ENCODE data around the gene MDGA2.

The MDGA2 gene

DNA sequence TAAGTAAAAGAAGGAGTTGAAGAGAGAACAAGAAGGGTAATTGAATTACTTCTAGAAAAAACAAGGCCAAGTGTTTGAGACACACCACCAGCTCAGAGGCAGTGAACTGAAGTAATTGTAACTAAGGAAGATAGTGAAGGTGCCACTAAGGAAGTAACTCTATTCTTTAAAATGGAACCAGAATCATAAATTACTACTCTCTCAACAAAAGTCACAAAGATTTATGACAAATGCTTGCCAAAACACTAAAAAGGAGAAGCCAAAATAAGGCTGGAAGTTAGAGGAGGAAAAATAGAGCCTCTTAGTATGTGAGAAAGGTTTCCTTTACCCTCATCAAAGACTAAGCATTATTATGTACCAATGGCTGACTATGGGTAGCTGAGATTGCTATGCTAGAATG is 208.5 kb downstream of the MDGA2 start:
- no peak for DNase-seq (ENCODE audit: insufficient read length)
- FAIRE-seq = no peak
- no peak for TF ChIP-seq TAF1 (IDR thresholded peaks at IDR 0.05; ENCODE audit: borderline replicate concordance, low read depth, low read length)
- no peak for TF ChIP-seq POLR2A (IDR thresholded peaks at IDR 0.05; ENCODE audit: low read depth, low read length)
- no peak for TF ChIP-seq POLR2AphosphoS5 (IDR thresholded peaks at IDR 0.05; ENCODE audit: low read depth, low read length)

DNA sequence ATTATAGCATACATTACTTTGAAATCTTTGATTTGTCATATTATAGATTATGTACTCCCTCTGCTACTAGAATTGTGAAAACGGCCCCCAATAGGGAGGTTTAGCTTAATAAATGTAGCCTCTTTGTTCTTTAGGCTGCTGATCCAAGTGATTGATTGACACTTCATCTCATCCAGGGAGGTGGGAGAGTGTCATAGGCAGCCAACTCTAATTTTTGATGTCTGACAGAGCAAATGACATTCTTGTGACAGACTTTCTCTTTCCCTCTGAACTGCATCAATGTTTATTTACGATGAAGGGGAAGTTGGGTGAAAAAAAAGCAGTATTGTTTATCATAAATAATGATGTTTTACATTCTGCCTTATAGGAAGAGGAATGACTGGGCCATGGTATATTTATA is 221.4 kb downstream of the MDGA2 start:
- TF ChIP-seq POLR2A (IDR thresholded peaks at IDR 0.05; ENCODE audit: low read depth, low read length) (no peak), POLR2AphosphoS5 (IDR thresholded peaks at IDR 0.05; ENCODE audit: low read depth, low read length) (no peak), TAF1 (IDR thresholded peaks at IDR 0.05; ENCODE audit: borderline replicate concordance, low read depth, low read length) (no peak)
- FAIRE-seq (no peak), DNase-seq (ENCODE audit: insufficient read length) (no peak)

DNA sequence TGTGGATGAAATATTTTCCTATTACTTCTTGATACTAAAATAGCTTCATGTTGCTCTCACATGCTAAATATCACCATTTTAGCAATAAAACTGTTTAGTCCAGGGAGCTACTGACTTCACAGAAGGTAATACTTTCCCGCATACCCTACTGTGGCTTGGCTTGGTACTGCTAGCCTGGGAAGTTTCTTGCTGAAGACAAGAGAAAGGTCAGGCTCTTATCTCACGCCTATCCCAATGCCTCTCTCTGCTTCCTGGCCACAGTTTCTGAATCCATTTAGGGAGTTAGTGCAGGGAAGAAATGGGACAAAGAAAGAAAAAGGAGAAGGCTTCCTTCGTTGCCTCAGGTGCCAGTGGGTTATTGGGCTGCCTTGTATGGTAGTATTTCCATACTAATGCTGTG is 228.3 kb downstream of the MDGA2 start:
- TF ChIP-seq POLR2AphosphoS5 (IDR thresholded peaks at IDR 0.05; ENCODE audit: low read depth, low read length) = no peak
- TF ChIP-seq POLR2A (IDR thresholded peaks at IDR 0.05; ENCODE audit: low read depth, low read length) = no peak
- no peak for TF ChIP-seq TAF1 (IDR thresholded peaks at IDR 0.05; ENCODE audit: borderline replicate concordance, low read depth, low read length)
- no peak for FAIRE-seq
- DNase-seq (ENCODE audit: insufficient read length) = no peak

DNA sequence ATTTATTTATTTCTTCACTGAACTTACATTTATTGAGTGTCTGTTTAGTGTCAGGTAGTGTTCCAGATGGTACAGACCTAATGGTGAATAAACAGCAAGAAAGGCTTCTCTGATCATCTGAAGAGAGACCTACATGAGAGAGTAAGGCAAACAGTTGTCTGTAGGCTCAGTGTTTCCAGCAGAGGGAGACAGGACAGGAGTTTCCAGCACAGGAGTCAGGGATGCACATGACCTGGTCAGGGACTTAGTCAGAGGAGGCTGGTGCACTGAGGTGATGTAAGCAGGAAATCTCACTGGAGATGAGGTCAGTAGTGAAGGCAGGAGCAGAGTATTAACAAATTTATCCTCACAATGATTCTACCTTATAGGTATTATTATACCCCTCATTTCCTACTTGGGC is 233.2 kb downstream of the MDGA2 start:
- no peak for DNase-seq (ENCODE audit: insufficient read length)
- no peak for FAIRE-seq
- no peak for TF ChIP-seq POLR2A (IDR thresholded peaks at IDR 0.05; ENCODE audit: low read depth, low read length)
- no peak for TF ChIP-seq POLR2AphosphoS5 (IDR thresholded peaks at IDR 0.05; ENCODE audit: low read depth, low read length)
- no peak for TF ChIP-seq TAF1 (IDR thresholded peaks at IDR 0.05; ENCODE audit: borderline replicate concordance, low read depth, low read length)

DNA sequence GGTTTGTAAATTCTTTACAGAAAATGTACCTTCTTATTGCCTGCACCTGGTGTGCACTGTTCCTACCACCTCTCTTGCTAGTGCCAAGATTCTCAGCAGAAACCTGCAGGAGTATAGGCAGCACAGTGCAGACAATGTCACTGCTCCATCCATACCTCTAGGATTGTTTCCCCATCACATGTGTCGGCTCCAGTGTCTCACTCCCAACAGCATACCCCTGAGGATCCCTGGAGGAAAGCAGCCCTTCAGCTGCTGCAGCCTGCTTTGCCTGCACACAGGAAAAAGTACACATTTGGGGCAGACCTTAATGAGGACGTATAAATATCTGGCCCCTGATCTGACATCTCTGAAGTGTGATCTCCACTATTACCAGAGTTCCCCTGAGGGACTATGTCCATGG is 235.5 kb downstream of the MDGA2 start:
- no peak for DNase-seq (ENCODE audit: insufficient read length)
- TF ChIP-seq POLR2AphosphoS5 (IDR thresholded peaks at IDR 0.05; ENCODE audit: low read depth, low read length) (no peak), POLR2A (IDR thresholded peaks at IDR 0.05; ENCODE audit: low read depth, low read length) (no peak), TAF1 (IDR thresholded peaks at IDR 0.05; ENCODE audit: borderline replicate concordance, low read depth, low read length) (no peak)
- FAIRE-seq = no peak

DNA sequence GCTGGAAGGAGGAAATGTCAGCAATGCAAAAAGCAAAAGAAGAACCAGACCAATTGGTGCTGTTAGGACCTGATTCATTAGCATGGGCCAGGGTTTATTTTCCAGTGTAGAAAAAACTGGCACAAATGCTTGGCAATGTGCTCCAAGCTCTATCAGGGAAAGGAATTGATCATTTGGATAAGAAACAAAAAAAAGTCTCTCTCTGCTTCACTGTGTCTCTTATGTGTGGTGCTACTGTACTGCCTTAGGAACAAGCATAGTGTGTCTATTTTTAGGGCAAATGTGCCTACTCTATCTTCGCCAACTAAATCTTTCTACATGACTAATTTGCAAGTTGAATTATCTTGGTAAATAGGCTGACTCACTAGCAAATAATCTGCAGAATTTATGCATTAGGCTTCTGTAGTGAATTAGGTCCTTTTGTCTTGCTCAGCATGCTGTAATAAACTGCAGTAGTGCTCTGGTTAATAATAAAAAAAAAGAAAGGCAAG is 236.7 kb downstream of the MDGA2 start:
- no peak for TF ChIP-seq POLR2AphosphoS5 (IDR thresholded peaks at IDR 0.05; ENCODE audit: low read depth, low read length)
- no peak for TF ChIP-seq TAF1 (IDR thresholded peaks at IDR 0.05; ENCODE audit: borderline replicate concordance, low read depth, low read length)
- no peak for TF ChIP-seq POLR2A (IDR thresholded peaks at IDR 0.05; ENCODE audit: low read depth, low read length)
- FAIRE-seq (no peak), DNase-seq (ENCODE audit: insufficient read length) (no peak)

DNA sequence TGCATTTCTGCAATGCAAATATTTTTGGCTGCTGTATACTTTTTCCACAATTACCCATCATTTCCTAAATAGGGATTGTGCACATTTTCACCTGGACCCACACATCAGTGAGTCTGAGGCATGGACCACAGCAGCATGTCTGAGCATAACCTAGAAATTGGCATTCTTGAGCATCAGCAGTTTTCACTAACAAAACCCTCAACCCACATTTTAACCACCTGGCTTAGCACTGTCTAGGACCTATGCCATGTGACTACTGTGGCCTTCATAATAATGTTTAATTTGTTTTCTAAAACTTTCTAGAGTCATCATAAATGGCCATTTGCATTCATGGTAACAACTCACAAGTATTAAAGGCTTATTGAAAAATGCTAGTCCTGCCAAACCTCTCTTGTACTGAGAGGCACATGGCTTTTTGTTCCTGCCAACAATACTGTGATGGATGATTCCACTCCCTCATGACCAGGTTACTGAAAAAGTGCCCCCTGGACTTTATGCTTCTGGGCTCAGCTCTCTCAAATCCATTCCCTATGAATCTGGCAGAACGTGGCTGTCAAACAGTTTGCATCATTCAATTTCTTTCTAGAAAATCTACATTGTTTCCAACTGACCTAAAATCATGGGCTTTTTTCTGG is 240.0 kb downstream of the MDGA2 start:
- TF ChIP-seq TAF1 (IDR thresholded peaks at IDR 0.05; ENCODE audit: borderline replicate concordance, low read depth, low read length) = no peak
- no peak for TF ChIP-seq POLR2AphosphoS5 (IDR thresholded peaks at IDR 0.05; ENCODE audit: low read depth, low read length)
- TF ChIP-seq POLR2A (IDR thresholded peaks at IDR 0.05; ENCODE audit: low read depth, low read length) = no peak
- no peak for FAIRE-seq
- no peak for DNase-seq (ENCODE audit: insufficient read length)

DNA sequence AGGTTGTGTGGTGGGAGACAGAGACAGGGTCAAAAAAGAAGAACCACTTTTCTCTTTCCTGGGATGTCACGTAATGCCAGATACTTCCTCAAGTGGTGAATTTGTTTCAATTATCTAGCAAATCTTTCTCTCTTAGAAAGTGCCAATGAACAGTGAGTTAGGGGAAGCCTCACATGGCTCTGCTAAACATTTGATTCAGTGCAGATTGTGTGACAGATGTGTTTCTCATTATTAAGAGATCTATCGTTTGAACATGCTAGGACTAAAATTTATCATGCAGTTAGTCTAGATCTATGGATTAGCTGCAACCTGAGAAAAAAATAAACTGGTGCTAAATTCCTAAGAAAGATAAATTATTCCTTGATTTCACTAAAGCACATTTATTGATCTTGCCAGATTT is 247.8 kb downstream of the MDGA2 start:
- DNase-seq (ENCODE audit: insufficient read length) (no peak), FAIRE-seq (no peak)
- TF ChIP-seq POLR2AphosphoS5 (IDR thresholded peaks at IDR 0.05; ENCODE audit: low read depth, low read length) (no peak), TAF1 (IDR thresholded peaks at IDR 0.05; ENCODE audit: borderline replicate concordance, low read depth, low read length) (no peak), POLR2A (IDR thresholded peaks at IDR 0.05; ENCODE audit: low read depth, low read length) (no peak)

DNA sequence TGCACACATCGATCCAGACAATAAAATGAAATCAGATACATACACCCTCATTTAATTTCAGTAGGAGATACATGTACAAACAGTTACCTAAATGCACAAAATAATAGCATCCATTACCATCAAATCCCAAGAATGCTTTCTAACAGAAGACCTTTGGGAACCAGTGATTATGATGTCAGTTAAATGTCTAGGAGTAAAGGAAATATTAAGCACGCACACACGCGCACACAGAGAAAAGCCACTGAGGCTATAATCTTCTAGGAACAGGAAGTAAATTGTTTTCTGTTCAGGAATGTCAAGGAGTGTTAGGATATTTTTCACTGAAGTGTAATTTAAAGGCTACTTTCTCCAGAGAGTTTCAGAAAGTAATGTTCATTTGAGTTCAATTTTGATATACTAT is 250.1 kb downstream of the MDGA2 start:
- DNase-seq (ENCODE audit: insufficient read length) = no peak
- no peak for TF ChIP-seq TAF1 (IDR thresholded peaks at IDR 0.05; ENCODE audit: borderline replicate concordance, low read depth, low read length)
- TF ChIP-seq POLR2AphosphoS5 (IDR thresholded peaks at IDR 0.05; ENCODE audit: low read depth, low read length) = no peak
- no peak for TF ChIP-seq POLR2A (IDR thresholded peaks at IDR 0.05; ENCODE audit: low read depth, low read length)
- FAIRE-seq = no peak

DNA sequence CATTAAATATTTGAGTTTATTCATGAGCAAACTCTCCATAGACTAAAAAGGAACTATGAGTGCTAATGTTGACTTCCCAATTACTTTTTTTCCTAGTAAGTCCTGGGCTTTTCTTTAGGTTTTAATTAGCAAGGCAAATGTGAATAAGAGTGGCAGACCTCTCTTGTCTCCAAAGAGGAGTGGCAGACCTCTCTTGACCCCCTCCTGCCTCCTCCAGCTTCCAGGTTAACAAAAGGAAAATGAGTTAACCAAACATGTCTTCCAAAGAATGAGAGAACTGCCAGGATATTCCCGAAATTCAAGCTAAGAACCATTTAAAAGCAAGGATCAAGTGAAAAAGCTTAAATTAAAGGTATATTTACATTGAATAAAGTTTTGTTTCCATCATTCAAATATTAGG is 253.2 kb downstream of the MDGA2 start:
- TF ChIP-seq POLR2AphosphoS5 (IDR thresholded peaks at IDR 0.05; ENCODE audit: low read depth, low read length) = no peak
- TF ChIP-seq TAF1 (IDR thresholded peaks at IDR 0.05; ENCODE audit: borderline replicate concordance, low read depth, low read length) = no peak
- TF ChIP-seq POLR2A (IDR thresholded peaks at IDR 0.05; ENCODE audit: low read depth, low read length) = no peak
- no peak for FAIRE-seq
- DNase-seq (ENCODE audit: insufficient read length) = no peak

DNA sequence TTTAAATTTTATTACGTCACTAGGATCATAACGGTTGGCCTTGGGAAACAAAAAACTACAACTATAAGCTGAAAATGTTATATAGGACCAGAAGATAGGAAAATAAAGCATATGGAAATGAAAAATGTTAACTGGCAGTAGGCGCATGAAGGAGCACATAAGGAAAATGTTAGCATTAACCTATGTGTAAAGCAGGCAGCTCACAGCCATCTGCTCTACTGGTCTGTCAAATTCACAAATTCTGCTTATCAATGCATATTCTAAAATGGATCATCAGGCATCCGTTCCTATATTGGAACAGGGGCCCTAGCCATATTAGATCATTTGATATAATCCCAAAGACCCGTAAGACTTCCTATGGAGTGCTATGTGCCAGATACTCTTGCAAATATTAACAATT is 263.9 kb downstream of the MDGA2 start:
- no peak for DNase-seq (ENCODE audit: insufficient read length)
- TF ChIP-seq POLR2AphosphoS5 (IDR thresholded peaks at IDR 0.05; ENCODE audit: low read depth, low read length) (no peak), POLR2A (IDR thresholded peaks at IDR 0.05; ENCODE audit: low read depth, low read length) (no peak), TAF1 (IDR thresholded peaks at IDR 0.05; ENCODE audit: borderline replicate concordance, low read depth, low read length) (no peak)
- no peak for FAIRE-seq

DNA sequence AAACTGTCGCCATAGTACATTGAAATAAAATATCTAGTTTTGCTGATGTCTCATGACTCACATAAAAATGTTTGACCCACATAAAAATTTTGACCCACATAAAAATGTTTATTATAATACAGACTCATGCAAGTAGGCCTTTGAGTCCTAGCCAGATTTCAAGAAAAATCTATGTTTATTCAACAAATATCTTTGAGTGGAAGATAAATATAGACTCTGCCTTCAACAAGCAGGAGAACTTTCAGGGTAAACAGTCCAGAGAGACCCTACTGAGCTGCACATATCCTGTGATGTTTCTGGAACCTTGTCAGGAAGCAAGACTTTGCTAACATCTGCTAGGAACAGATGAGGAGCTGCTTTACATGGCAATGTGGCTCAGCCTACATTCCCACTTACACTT is 283.1 kb downstream of the MDGA2 start:
- DNase-seq (ENCODE audit: insufficient read length) (no peak), FAIRE-seq (no peak)
- TF ChIP-seq POLR2AphosphoS5 (IDR thresholded peaks at IDR 0.05; ENCODE audit: low read depth, low read length) (no peak), TAF1 (IDR thresholded peaks at IDR 0.05; ENCODE audit: borderline replicate concordance, low read depth, low read length) (no peak), POLR2A (IDR thresholded peaks at IDR 0.05; ENCODE audit: low read depth, low read length) (no peak)
